Mucosa of descending colon (tissue), 3 donors: Measurements from ENCODE around the gene TCERG1L. TPM values are rescaled to one million over a fixed set of nuclear protein-coding genes. Genes with fewer than 3 reads are reported as not detected.

ENCODE experiments used
- ATAC-seq: fragments of 200-7000 bp; cut with Tn5 transposase; one replicate; pipeline ENCODE4 v1.9.1; 2020; ENCODE audit warnings: mild to moderate bottlenecking, moderate library complexity
- DNase-seq, 3 donors: peaks; one replicate each; pipeline ENCODE4 v3.0.0-alpha.2; 2020
- H3K36me3 ChIP-seq: fragments of 200-600 bp; one replicate; pipeline ENCODE4 v1.8.0; 2021; ENCODE audit warnings: low read depth, mild to moderate bottlenecking
- H3K4me1 ChIP-seq: fragments of 200-600 bp; one replicate; pipeline ENCODE4 v1.8.0; 2021; ENCODE audit warnings: low read depth, mild to moderate bottlenecking
- H3K4me3 ChIP-seq: fragments of 200-600 bp; one replicate; pipeline ENCODE4 v1.8.0; 2021; ENCODE audit warnings: mild to moderate bottlenecking
- H3K9me3 ChIP-seq: fragments of 200-600 bp; one replicate; pipeline ENCODE4 v1.8.0; 2021; ENCODE audit warnings: mild to moderate bottlenecking
- CTCF ChIP-seq: fragments of 200-600 bp; IDR thresholded peaks from one replicate; pipeline ENCODE4 v1.8.0; 2022; ENCODE audit warnings: antibody characterized with exemption, mild to moderate bottlenecking
- intact Hi-C, 2 donors: fragments of 100-400 bp; cut with DNase I in 1 of 2; cut with micrococcal nuclease in 1 of 2; formaldehyde crosslinking; loops; one replicate each; pipeline versions ENCODE4 v1.11.0 to v1.11.1; 2022; cut with DNase I, micrococcal nuclease
- total RNA-seq, 3 donors: library from RNA; stranded (reverse); fragmentation: NEBNext Ultra II Directional in 2 of 3; extraction: Animal tissue kit (Norgen Biotek cat#: 25700) in 2 of 3; gene quantifications; one replicate each; pipeline versions ENCODE4 v1.2.1 to v1.2.4, GENCODE V29; 2021 to 2023
- donor health status: DM: no; HTN: no; CAD: no; lungs with moderate emphysema.
- donor health status: DM: no; HTN: no; CAD: no.
- donor health status: DM: no; HTN: yes; CAD: no.

Gene TCERG1L
- total RNA-seq, 3 donors from 2014 or later, result not detected

GRCh38 chr10:131227163-131227740, 84.3 kb downstream of the TCERG1L start:
- TF ChIP-seq CTCF, result no peak
- intact Hi-C loops, result no loop called here
- H3K36me3 ChIP-seq, result no peaks in the 10 kb centered on the region
- peaks cover 14% of the 10 kb centered on the region for H3K9me3 ChIP-seq
- H3K4me1 ChIP-seq, result no peaks in the 10 kb centered on the region
- no peak overlapping the region for H3K4me3 ChIP-seq
- ATAC-seq (no peak), DNase-seq (no peak)

- intact Hi-C loops, result no loop called here
- H3K4me1 ChIP-seq, result no peaks in the 10 kb centered on the region
- no peak for DNase-seq
- TF ChIP-seq CTCF, result no peak
- no peak for ATAC-seq
- H3K9me3 ChIP-seq, result peaks cover 14% of the 10 kb centered on the region
- no peaks in the 10 kb centered on the region for H3K36me3 ChIP-seq
- H3K4me3 ChIP-seq, result no peak overlapping the region
Observed at GRCh38 chr10:131226446-131227162, 84.9 kb downstream of the TCERG1L start.

GRCh38 chr10:131224106-131224505, 87.4 kb downstream of the TCERG1L start:
- TF ChIP-seq CTCF, result no peak
- no peak for DNase-seq

GRCh38 chr10:131223422-131223821, 88.1 kb downstream of the TCERG1L start:
- intact Hi-C loops, result no loop called here
- H3K4me3 ChIP-seq, result no peak overlapping the region
- no peaks in the 10 kb centered on the region for H3K36me3 ChIP-seq
- peaks cover 12% of the 10 kb centered on the region for H3K9me3 ChIP-seq
- no peaks in the 10 kb centered on the region for H3K4me1 ChIP-seq
- no peak for DNase-seq
- no peak for ATAC-seq
- no peak for TF ChIP-seq CTCF

More at GRCh38 chr10:131224106-131224505, 87.4 kb downstream of the TCERG1L start:
- Histone ChIP-seq H3K4me3 (no peak overlapping the region), H3K9me3 (peaks cover 12% of the 10 kb centered on the region), H3K4me1 (no peaks in the 10 kb centered on the region), H3K36me3 (no peaks in the 10 kb centered on the region)
- intact Hi-C loops, result no loop called here
- no peak for ATAC-seq

GRCh38 chr10:131222986-131223385, 88.5 kb downstream of the TCERG1L start:
- ATAC-seq (no peak), DNase-seq (no peak)
- intact Hi-C loops, result no loop called here
- no peak for TF ChIP-seq CTCF
- Histone ChIP-seq H3K9me3 (peaks cover 12% of the 10 kb centered on the region), H3K36me3 (no peaks in the 10 kb centered on the region), H3K4me1 (no peaks in the 10 kb centered on the region), H3K4me3 (no peak overlapping the region)
